GM12878 (cell line): ENCODE data around the gene SRCAP. TPM values are rescaled to one million over a fixed set of nuclear protein-coding genes. Genes with fewer than 3 reads are reported as not detected.
A peak's percentile ranks its signal among the peaks of the same experiment; 100 is the strongest.

Experiments used
- ATAC-seq: fragments of 200-7000 bp; cut with Tn5 transposase; 3 replicates; pipeline ENCODE4 v1.9.1; 2020; ENCODE audit warnings: mild to moderate bottlenecking, moderate library complexity
- BruUV-seq: library from RNA; stranded (reverse); fragments of 400-500 nt; replicated peaks from 2 replicates; lab custom pipeline; 2021; lab: Mats Ljungman, UMichigan
- CTCF ChIA-PET: fragments of 300-600 bp; sonication (Branson Sonifier 250); formaldehyde crosslinking; extraction: SDS; loops from one replicate; lab custom pipeline; 2021; ENCODE audit warnings: inconsistent platforms; lab: Yijun Ruan, JAX
- POLR2A ChIA-PET: fragments of 350-600 bp; formaldehyde crosslinking; extraction: SDS; loops from one replicate; lab custom pipeline; 2021; ENCODE audit warnings: inconsistent platforms; lab: Charles Lee
- RAD21 ChIA-PET: fragments of 300-600 bp; sonication (Branson Sonifier 250); formaldehyde crosslinking; loops from one replicate; lab custom pipeline; 2023; ENCODE audit warnings: antibody characterized with exemption; ENCODE audit not compliant: unreplicated experiment; lab: Charles Lee
- SMC1A ChIA-PET: fragments of 300-600 bp; sonication (Branson Sonifier 250); formaldehyde crosslinking; loops from one replicate; lab custom pipeline; 2023; ENCODE audit not compliant: unreplicated experiment, uncharacterized antibody; lab: Charles Lee
- DNase-seq: peaks from one replicate; pipeline ENCODE4 v3.0.0-alpha.2; 2011; ENCODE audit warnings: low read depth, low spot score
- FAIRE-seq: peaks from 3 replicates; lab custom pipeline; 2011; peaks lifted over from hg19 to GRCh38; lab: Jason Lieb, UNC
- H2AFZ ChIP-seq: 2 replicates; pipeline ENCODE4 v1.6.0; 2011; ENCODE audit warnings: low read depth, low read length, control low read depth; ENCODE audit not compliant: control insufficient read depth
- H3K27ac ChIP-seq: 2 replicates; pipeline ENCODE4 v1.5.1; 2011; ENCODE audit warnings: control low read depth; ENCODE audit not compliant: control insufficient read depth, insufficient read depth
- H3K27me3 ChIP-seq, 2 experiments: replicated peaks in 1 of 2; 2 replicates each; pipeline versions ENCODE4 v1.6.0 to v1.6.1; 2011; ENCODE audit warnings: low read length in 1 of 2; ENCODE audit not compliant: control insufficient read depth in 2 of 2, insufficient read depth in 2 of 2
- H3K36me3 ChIP-seq, 2 experiments: 2 replicates each; pipeline ENCODE4 v1.5.1; 2011; ENCODE audit warnings: low read length in 1 of 2; ENCODE audit not compliant: control insufficient read depth in 2 of 2, insufficient read depth in 2 of 2
- H3K4me1 ChIP-seq: 2 replicates; pipeline ENCODE4 v1.6.1; 2011; ENCODE audit warnings: mild to moderate bottlenecking, low read length, moderate library complexity, mixed read lengths; ENCODE audit not compliant: control insufficient read depth, insufficient read depth
- H3K4me2 ChIP-seq: 2 replicates; pipeline ENCODE4 v1.6.0; 2011; ENCODE audit warnings: control low read depth; ENCODE audit not compliant: control insufficient read depth, insufficient read depth
- H3K4me3 ChIP-seq: fragments of 200-600 bp; sonication (generic); 2 replicates; pipeline ENCODE4 v1.5.1; 2016
- H3K79me2 ChIP-seq: 2 replicates; pipeline ENCODE4 v1.6.0; 2011; ENCODE audit warnings: low read length; ENCODE audit not compliant: control insufficient read depth, insufficient read depth
- H3K9ac ChIP-seq: 2 replicates; pipeline ENCODE4 v1.8.0; 2011; ENCODE audit warnings: low read length, control low read depth, mixed read lengths; ENCODE audit not compliant: control insufficient read depth, insufficient read depth
- H3K9me3 ChIP-seq: replicated peaks from 3 replicates; pipeline ENCODE4 v1.5.1; 2011; ENCODE audit warnings: mild to moderate bottlenecking, low read length; ENCODE audit not compliant: control insufficient read depth, insufficient read depth
- H4K20me1 ChIP-seq: 2 replicates; pipeline ENCODE4 v1.6.0; 2011; ENCODE audit not compliant: control insufficient read depth, insufficient read depth
- ASH2L ChIP-seq: fragments of 300-600, 200-600 bp; sonication (generic); IDR thresholded peaks from 2 replicates; pipeline ENCODE4 v1.6.1; 2017; ENCODE audit warnings: low read depth, mild to moderate bottlenecking, borderline replicate concordance
- BCL3 ChIP-seq: IDR thresholded peaks from 2 replicates; pipeline ENCODE4 v1.6.1; 2011; ENCODE audit warnings: borderline replicate concordance, low read depth, mild to moderate bottlenecking, moderate library complexity, low read length; ENCODE audit not compliant: insufficient read depth, poor library complexity, severe bottlenecking
- IRF5 ChIP-seq: fragments of 450-650 bp; IDR thresholded peaks from 2 replicates; pipeline ENCODE4 v1.6.1; 2017; ENCODE audit warnings: borderline replicate concordance
- LARP7 ChIP-seq: fragments of 450-650 bp; IDR thresholded peaks from 2 replicates; pipeline ENCODE4 v1.6.1; 2017; ENCODE audit warnings: mild to moderate bottlenecking
- POLR2A ChIP-seq: IDR thresholded peaks from 2 replicates; pipeline ENCODE4 v1.6.1; 2011; ENCODE audit warnings: low read depth, mild to moderate bottlenecking, low read length
- SKIL ChIP-seq: fragments of 450-650 bp; IDR thresholded peaks from 2 replicates; pipeline ENCODE4 v1.6.1; 2017; ENCODE audit warnings: mild to moderate bottlenecking, low read depth, inconsistent platforms; ENCODE audit not compliant: poor library complexity, severe bottlenecking
- USF2 ChIP-seq: IDR thresholded peaks from 2 replicates; pipeline ENCODE4 v1.6.1; 2011; ENCODE audit warnings: low read depth, low read length, improper control_type of control experiment, borderline replicate concordance
- ZNF24 ChIP-seq: fragments of 450-650 bp; IDR thresholded peaks from 2 replicates; pipeline ENCODE4 v1.6.1; 2017; ENCODE audit warnings: antibody characterized with exemption, mild to moderate bottlenecking
- WGBS: methylation state at CpG from one replicate; pipeline ENCODE4 v1.1.6; 2016; ENCODE audit warnings: low lambda C conversion rate; ENCODE audit not compliant: insufficient replicate concordance, insufficient coverage; ENCODE audit errors: missing lambda C conversion rate; 5-methylcytosine and 5-hydroxymethylcytosine counted together
- in situ Hi-C: fragments of 300-500 bp; cut with MboI; formaldehyde crosslinking; loops from 9 replicates; pipeline ENCODE4 v1.14.3; 2018; ENCODE audit warnings: mixed read lengths
- intact Hi-C: fragments of 100-400 bp; cut with micrococcal nuclease; formaldehyde crosslinking; loops from one replicate; pipeline ENCODE4 v1.14.2; 2022; ENCODE audit not compliant: unreplicated experiment
- polyA plus RNA-seq, 11 experiments: library from polyadenylated mRNA; depleted of rRNA in 4 of 11; unstranded in 6 of 11; stranded (reverse) in 5 of 11; fragments of >200 nt; fragmentation: Nextera tagmentation in 4 of 11; fragmentation: Illumina TruSeq in 1 of 11; extraction: Ambion mirVana in 4 of 11; extraction: Trizol in 1 of 11; gene quantifications; 1 replicate in 1 of 11; 2 replicates in 10 of 11; pipeline versions ENCODE4 v1.2.1 to v1.2.3, GENCODE V29; 2011 to 2016; ENCODE audit warnings: inconsistent platforms in 2 of 11, missing spikeins in 2 of 11, low read depth in 1 of 11
- total RNA-seq, 4 experiments: library from RNA; depleted of rRNA in 3 of 4; stranded (reverse); fragments of >200 nt in 3 of 4; fragmentation: Illumina TruSeq in 1 of 4; extraction: Trizol in 1 of 4; gene quantifications; 2 replicates each; pipeline versions ENCODE4 v1.2.1 to v1.2.3, GENCODE V29; 2013 to 2021

Gene SRCAP
- total and polyA plus RNA-seq, 10 of the 15 experiments (the other 5 are each of a cell fraction or from before 2014, with no cell fraction given), result 0.24 to 58.4 (median 11.6) TPM

GRCh38 chr16:30741461-30741914 is 42.5 kb downstream of the SRCAP start:
- CTCF ChIA-PET, result no interaction called here
- intact Hi-C loops (no loop called here), in situ Hi-C loops (no loop called here)
- RAD21 ChIA-PET, result no interaction called here
- H3K4me1 ChIP-seq, result no peaks in the 10 kb centered on the region
- H2AFZ ChIP-seq, result no peak overlapping the region
- H3K4me2 ChIP-seq, result no peak overlapping the region
- SMC1A ChIA-PET, result no interaction called here
- no peaks in the 10 kb centered on the region for H3K27me3 ChIP-seq
- POLR2A ChIA-PET, result no interaction called here
- BruUV-seq, result no TSS peak
- no peaks in the 10 kb centered on the region for H3K79me2 ChIP-seq
- FAIRE-seq (no peak), ATAC-seq (no peak), DNase-seq (no peak)
- no peak overlapping the region for H3K9ac ChIP-seq
- H3K4me3 ChIP-seq, result no peak overlapping the region
- H3K27ac ChIP-seq, result no peak overlapping the region
- H3K36me3 ChIP-seq, result peaks cover 16 to 19% of the 10 kb centered on the region in 2 experiments; a peak in 3 of 4 replicates
- WGBS, result 100% methylated on average over 6 of the region's 6 CpGs
- no peaks in the 10 kb centered on the region for H4K20me1 ChIP-seq
- H3K9me3 ChIP-seq, result no peaks in the 10 kb centered on the region
- TF ChIP-seq SKIL (no peak), POLR2A (peak; percentile 42)

GRCh38 chr16:30743716-30744115 is 44.7 kb downstream of the SRCAP start:
- in situ Hi-C loops (no loop called here), intact Hi-C loops (no loop called here)
- H3K36me3 ChIP-seq, result peaks cover 6 to 12% of the 10 kb centered on the region in 2 experiments; a peak in 3 of 4 replicates
- no peak overlapping the region for H3K4me2 ChIP-seq
- ChIA-PET SMC1A (interaction anchor here (1.0 kb wide), 1 partner anchor 157 kb away, joined by 3 read pairs; no protein-coding TSS in a partner anchor), POLR2A (interaction anchor here (0.5 kb wide), 1 partner anchor 311 kb away, joined by 4 read pairs; no protein-coding TSS in a partner anchor), CTCF (no interaction called here), RAD21 (no interaction called here)
- ATAC-seq (no peak), FAIRE-seq (no peak), DNase-seq (no peak)
- 96% methylated on average over 11 of the region's 11 CpGs for WGBS
- no peaks in the 10 kb centered on the region for H3K9me3 ChIP-seq
- H3K79me2 ChIP-seq, result peaks cover 2% of the 10 kb centered on the region
- H3K9ac ChIP-seq, result no peak overlapping the region
- no peak overlapping the region for H3K4me3 ChIP-seq
- no peak overlapping the region for H2AFZ ChIP-seq
- BruUV-seq, result no TSS peak
- H3K4me1 ChIP-seq, result peaks cover 3% of the 10 kb centered on the region
- H4K20me1 ChIP-seq, result no peaks in the 10 kb centered on the region
- H3K27me3 ChIP-seq, result no peaks in the 10 kb centered on the region
- H3K27ac ChIP-seq, result no peak overlapping the region
- TF ChIP-seq BCL3 (peak; percentile 76), USF2 (no peak), LARP7 (no peak), ZNF24 (no peak), ASH2L (no peak), IRF5 (no peak), SKIL (no peak)
